Smooth muscle cell (in vitro differentiated cells): ENCODE results near the gene TGM2. TPM values are rescaled to one million over a fixed set of nuclear protein-coding genes. Genes with fewer than 3 reads are reported as not detected.

Experiments used
- DNase-seq: peaks from one replicate; lab custom pipeline; 2025; ENCODE audit not compliant: unreplicated experiment; lab: John Stamatoyannopoulos, UW
- H2AFZ ChIP-seq: fragments of 200-600 bp; sonication (generic); 2 replicates; pipeline ENCODE4 v1.6.0; 2016; ENCODE audit warnings: antibody characterized with exemption, low read depth, mild to moderate bottlenecking
- H3F3A ChIP-seq: fragments of 200-600 bp; sonication (generic); 2 replicates; pipeline ENCODE4 v1.6.0; 2017; ENCODE audit warnings: antibody characterized with exemption, low read depth
- H3K27ac ChIP-seq: fragments of 200-600 bp; sonication (generic); 2 replicates; pipeline ENCODE4 v1.5.1; 2016; ENCODE audit warnings: low read depth, mild to moderate bottlenecking
- H3K27me3 ChIP-seq: fragments of 200-600 bp; sonication (generic); 2 replicates; pipeline ENCODE4 v1.6.1; 2016; ENCODE audit warnings: low read depth, mild to moderate bottlenecking
- H3K36me3 ChIP-seq: fragments of 200-600 bp; sonication (generic); 2 replicates; pipeline ENCODE4 v1.5.1; 2016; ENCODE audit warnings: low read depth
- H3K4me1 ChIP-seq: fragments of 200-600 bp; sonication (generic); 2 replicates; pipeline ENCODE4 v1.5.1; 2016; ENCODE audit warnings: low read depth
- H3K4me2 ChIP-seq: fragments of 200-600 bp; sonication (generic); 2 replicates; pipeline ENCODE4 v1.6.0; 2016; ENCODE audit warnings: mild to moderate bottlenecking
- H3K4me3 ChIP-seq: fragments of 200-600 bp; sonication (generic); 2 replicates; pipeline ENCODE4 v1.5.1; 2016; ENCODE audit warnings: mild to moderate bottlenecking
- H3K79me2 ChIP-seq: fragments of 200-600 bp; sonication (generic); 2 replicates; pipeline ENCODE4 v1.6.0; 2016; ENCODE audit warnings: low read depth, mild to moderate bottlenecking
- H3K9ac ChIP-seq: fragments of 200-600 bp; sonication (generic); 2 replicates; pipeline ENCODE4 v1.6.0; 2016; ENCODE audit warnings: low read depth
- H3K9me3 ChIP-seq: fragments of 200-600 bp; sonication (generic); replicated peaks from 2 replicates; pipeline ENCODE4 v1.5.1; 2016; ENCODE audit warnings: low read depth
- H4K20me1 ChIP-seq: fragments of 200-600 bp; sonication (generic); 2 replicates; pipeline ENCODE4 v1.6.0; 2016; ENCODE audit warnings: low read depth
- WGBS: methylation state at CpG from one replicate; pipeline ENCODE4 v1.1.7; 2016; ENCODE audit warnings: low lambda C conversion rate; 5-methylcytosine and 5-hydroxymethylcytosine counted together
- polyA plus RNA-seq: library from polyadenylated mRNA; unstranded; fragments of >200 nt; fragmentation: Nextera tagmentation; extraction: Ambion mirVana; gene quantifications from 2 replicates; pipeline ENCODE4 v1.2.1, GENCODE V29; 2016
- total RNA-seq: library from RNA; depleted of rRNA; stranded (reverse); fragments of >200 nt; gene quantifications from 2 replicates; pipeline ENCODE4 v1.2.3, GENCODE V29; 2014
- TF ChIP-seq, protein P1 (sequence below): fragments of 200-600 bp; sonication (generic); IDR thresholded peaks from 2 replicates; pipeline ENCODE4 v1.5.1; 2017; ENCODE audit warnings: borderline replicate concordance, mild to moderate bottlenecking, antibody characterized with exemption; ENCODE audit not compliant: insufficient read depth, poor library complexity, severe bottlenecking

TGM2 gene
- total and polyA plus RNA-seq, 2 experiments from 2014 or later = 41.7 to 72.0 TPM

DNA sequence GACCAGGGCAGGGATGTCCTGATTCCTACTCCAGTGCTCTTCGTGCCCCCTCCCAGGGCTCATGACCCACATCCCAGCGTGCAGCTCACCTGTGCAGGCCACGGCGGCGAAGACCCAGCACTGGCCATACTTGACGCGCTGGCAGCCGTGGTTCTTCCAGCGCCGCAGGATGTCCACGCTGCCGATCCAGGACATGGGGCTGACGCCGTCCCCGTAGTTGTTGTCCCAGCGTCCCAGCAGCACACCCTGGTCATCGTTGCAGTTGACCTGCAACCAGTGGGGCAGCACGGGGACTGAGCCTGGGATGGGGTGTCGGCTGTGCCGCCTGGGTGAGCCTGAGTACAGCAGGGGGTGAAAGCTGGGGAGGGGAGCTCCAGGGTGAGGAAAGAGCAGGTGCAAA is 18.4 kb downstream of the TGM2 start:
- Histone ChIP-seq H3K4me3 (no peak overlapping the region), H3K9me3 (no peaks in the 10 kb centered on the region), H3K79me2 (no peaks in the 10 kb centered on the region), H3K27me3 (no peaks in the 10 kb centered on the region), H4K20me1 (no peaks in the 10 kb centered on the region), H3K4me1 (peaks cover 7% of the 10 kb centered on the region), H2AFZ (no peak overlapping the region), H3K36me3 (no peaks in the 10 kb centered on the region), H3F3A (no peaks in the 10 kb centered on the region), H3K27ac (no peak overlapping the region), H3K9ac (no peak overlapping the region), H3K4me2 (no peak overlapping the region)
- TF ChIP-seq, protein P1, sequence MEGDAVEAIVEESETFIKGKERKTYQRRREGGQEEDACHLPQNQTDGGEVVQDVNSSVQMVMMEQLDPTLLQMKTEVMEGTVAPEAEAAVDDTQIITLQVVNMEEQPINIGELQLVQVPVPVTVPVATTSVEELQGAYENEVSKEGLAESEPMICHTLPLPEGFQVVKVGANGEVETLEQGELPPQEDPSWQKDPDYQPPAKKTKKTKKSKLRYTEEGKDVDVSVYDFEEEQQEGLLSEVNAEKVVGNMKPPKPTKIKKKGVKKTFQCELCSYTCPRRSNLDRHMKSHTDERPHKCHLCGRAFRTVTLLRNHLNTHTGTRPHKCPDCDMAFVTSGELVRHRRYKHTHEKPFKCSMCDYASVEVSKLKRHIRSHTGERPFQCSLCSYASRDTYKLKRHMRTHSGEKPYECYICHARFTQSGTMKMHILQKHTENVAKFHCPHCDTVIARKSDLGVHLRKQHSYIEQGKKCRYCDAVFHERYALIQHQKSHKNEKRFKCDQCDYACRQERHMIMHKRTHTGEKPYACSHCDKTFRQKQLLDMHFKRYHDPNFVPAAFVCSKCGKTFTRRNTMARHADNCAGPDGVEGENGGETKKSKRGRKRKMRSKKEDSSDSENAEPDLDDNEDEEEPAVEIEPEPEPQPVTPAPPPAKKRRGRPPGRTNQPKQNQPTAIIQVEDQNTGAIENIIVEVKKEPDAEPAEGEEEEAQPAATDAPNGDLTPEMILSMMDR = no peak
- DNase-seq = no peak
- 97% methylated on average over 20 of the region's 20 CpGs for WGBS

DNA sequence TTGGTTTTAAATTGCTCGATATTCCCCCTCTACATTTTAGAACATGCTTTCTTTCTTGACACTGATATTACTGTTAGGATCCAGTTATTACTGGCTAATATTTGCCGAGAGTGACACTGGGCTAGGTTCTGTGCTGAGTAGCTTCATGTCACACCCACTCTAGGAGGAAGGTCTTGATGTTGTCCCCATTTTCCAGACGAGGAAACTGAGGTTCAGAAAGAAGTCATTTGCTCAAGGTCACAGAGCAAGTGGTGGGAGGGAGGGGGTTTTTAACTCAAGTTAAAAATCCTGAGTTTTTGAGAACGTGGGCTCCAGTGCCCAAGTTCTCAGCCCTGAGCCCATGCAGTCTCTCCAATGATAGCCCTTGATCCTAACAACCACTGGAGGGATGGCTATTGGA is 18.9 kb downstream of the TGM2 start:
- WGBS = 92% methylated on average over 4 of the region's 4 CpGs
- Histone ChIP-seq H3K27ac (no peak overlapping the region), H3K27me3 (no peaks in the 10 kb centered on the region), H3K9ac (no peak overlapping the region), H3K4me3 (no peak overlapping the region), H4K20me1 (no peaks in the 10 kb centered on the region), H2AFZ (no peak overlapping the region), H3K4me1 (peaks cover 7% of the 10 kb centered on the region), H3F3A (no peaks in the 10 kb centered on the region), H3K79me2 (no peaks in the 10 kb centered on the region), H3K4me2 (no peak overlapping the region), H3K9me3 (no peaks in the 10 kb centered on the region), H3K36me3 (no peaks in the 10 kb centered on the region)
- TF ChIP-seq, protein P1 = no peak
- no peak for DNase-seq

DNA sequence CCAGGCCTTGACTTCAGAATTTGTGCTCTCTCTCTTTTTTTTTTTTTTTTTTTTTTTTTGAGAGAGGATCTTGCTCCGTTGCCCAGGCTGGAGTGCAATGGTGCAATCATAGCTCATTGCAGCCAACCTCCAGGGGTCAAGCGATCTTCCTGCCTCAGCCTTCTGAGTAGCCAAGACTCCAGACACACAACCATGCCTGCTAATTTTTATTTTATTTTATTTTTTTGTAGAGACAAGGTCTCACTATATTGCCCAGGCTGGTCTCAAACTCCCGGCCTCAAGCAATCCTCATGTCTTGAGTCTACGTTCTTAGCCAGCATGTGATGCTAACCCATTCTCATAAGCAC is 19.4 kb downstream of the TGM2 start:
- TF ChIP-seq, protein P1 = no peak
- no peak overlapping the region for H3K9ac ChIP-seq
- H3K4me3 ChIP-seq = no peak overlapping the region
- H3K36me3 ChIP-seq = no peaks in the 10 kb centered on the region
- no peaks in the 10 kb centered on the region for H3F3A ChIP-seq
- H2AFZ ChIP-seq = no peak overlapping the region
- H3K9me3 ChIP-seq = no peaks in the 10 kb centered on the region
- peaks cover 7% of the 10 kb centered on the region for H3K4me1 ChIP-seq
- no peaks in the 10 kb centered on the region for H3K27me3 ChIP-seq
- H3K4me2 ChIP-seq = no peak overlapping the region
- H4K20me1 ChIP-seq = no peaks in the 10 kb centered on the region
- 100% methylated on average over 3 of the region's 4 CpGs for WGBS
- H3K79me2 ChIP-seq = no peaks in the 10 kb centered on the region
- no peak overlapping the region for H3K27ac ChIP-seq
- no peak for DNase-seq

DNA sequence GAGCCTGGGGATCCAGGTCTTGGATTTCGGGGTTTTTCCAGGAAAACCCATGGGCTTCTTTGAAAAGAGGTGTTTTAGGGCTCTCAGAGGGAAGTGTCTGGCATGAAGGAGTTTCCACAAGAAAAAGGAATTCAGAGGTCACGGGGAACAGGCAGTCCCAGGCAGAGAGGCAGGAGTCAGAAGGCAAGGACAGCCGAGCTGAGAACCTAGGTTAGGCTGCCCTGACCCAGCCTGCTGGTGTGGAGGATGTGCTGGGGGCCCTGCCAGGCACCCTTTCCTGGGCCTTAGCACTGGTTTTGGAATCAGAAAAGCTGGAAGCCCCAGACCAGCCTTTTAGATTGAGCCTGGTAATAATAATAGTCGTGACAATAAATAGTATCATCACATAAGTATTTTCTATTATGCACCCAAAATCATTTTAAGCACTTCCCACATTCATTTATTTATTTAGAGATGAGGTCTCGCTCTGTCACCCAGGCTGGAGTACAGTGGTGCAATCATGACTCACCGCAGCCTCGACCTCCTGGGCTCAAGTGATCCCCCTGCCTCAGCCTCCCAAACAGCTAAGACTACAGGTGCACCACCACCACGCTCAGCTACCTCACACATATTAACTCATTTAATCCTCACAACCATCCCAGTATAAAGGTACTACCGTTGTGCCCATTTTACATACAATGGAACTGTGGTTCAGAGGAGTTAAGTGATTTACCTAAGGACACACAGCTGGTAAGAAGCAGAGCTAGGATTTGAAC is 19.9 kb downstream of the TGM2 start:
- Histone ChIP-seq H3K4me3 (no peak overlapping the region), H3K9me3 (no peaks in the 10 kb centered on the region), H3K4me2 (peak overlapping the region; percentile 25), H4K20me1 (no peaks in the 10 kb centered on the region), H3K79me2 (no peaks in the 10 kb centered on the region), H3K4me1 (peaks cover 7% of the 10 kb centered on the region), H2AFZ (no peak overlapping the region), H3F3A (no peaks in the 10 kb centered on the region), H3K27ac (peak overlapping the region; percentile 91), H3K36me3 (no peaks in the 10 kb centered on the region), H3K9ac (peak overlapping the region; percentile 57), H3K27me3 (no peaks in the 10 kb centered on the region)
- no peak for DNase-seq
- 69% methylated on average over 9 of the region's 9 CpGs for WGBS
- TF ChIP-seq, protein P1 = no peak
